GM12892 (cell line): ENCODE data around the gene MYOM3.

Experiments
- POLR2A ChIP-seq: IDR thresholded peaks from 2 replicates; pipeline ENCODE4 v1.6.1; 2011; ENCODE audit warnings: low read depth, low read length, control low read depth
- POLR2AphosphoS5 ChIP-seq: IDR thresholded peaks from 2 replicates; pipeline ENCODE4 v1.6.1; 2011; ENCODE audit warnings: low read depth, low read length, control low read depth
- TAF1 ChIP-seq: IDR thresholded peaks from 2 replicates; pipeline ENCODE4 v1.6.1; 2011; ENCODE audit warnings: low read depth, mild to moderate bottlenecking, control low read depth, low read length, borderline replicate concordance

DNA sequence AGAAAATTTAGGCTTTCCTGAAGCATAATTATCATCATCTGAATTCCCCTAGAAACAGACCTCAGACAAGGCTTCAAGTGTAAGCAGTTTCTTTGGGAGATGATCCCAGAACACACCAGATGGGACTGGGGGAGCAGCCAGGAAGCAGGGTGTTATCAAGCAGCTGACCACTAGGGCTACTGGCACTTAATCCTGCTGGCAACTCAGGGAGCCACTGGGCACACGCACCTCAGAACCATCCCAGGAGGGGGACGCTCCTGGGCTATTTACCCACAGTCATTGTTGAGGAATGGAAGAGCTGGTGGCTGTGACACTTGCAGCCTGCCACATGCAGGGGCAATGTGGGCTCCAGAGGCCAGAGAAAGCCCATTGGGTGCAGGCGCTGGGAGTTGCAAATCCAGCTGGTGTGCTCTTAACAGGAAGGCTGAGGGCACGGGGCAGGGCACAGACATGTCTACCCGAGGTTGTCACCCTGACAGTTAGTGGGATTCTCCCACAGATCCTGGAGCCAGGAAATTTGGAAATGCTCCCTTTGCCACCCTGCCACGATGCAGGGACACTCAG, 46.1 kb upstream of the MYOM3 start:
- TF ChIP-seq POLR2A (no peak), POLR2AphosphoS5 (no peak), TAF1 (no peak)
